ENCODE measurements around the gene CAPN12.

DNA sequence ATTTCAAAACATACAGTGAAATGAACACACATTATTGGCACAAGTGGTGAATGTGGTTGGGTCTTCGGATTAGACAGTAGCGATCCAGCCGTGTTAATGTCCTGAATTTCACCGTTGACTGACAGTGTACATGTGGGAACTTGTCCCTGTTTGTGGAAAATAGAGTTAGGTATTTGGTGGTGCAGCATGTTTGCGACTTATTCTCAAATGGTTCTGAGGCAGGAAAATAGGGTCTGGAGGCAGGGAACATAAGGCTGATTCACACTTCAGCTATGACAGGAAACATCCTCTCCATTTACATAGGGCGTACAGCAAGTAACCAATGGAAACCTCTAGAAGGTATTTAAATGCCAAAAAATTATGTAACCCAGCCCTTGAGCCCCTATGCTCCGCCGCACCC, 48.9 kb upstream of the CAPN12 start:
- TF ChIP-seq, protein P1, sequence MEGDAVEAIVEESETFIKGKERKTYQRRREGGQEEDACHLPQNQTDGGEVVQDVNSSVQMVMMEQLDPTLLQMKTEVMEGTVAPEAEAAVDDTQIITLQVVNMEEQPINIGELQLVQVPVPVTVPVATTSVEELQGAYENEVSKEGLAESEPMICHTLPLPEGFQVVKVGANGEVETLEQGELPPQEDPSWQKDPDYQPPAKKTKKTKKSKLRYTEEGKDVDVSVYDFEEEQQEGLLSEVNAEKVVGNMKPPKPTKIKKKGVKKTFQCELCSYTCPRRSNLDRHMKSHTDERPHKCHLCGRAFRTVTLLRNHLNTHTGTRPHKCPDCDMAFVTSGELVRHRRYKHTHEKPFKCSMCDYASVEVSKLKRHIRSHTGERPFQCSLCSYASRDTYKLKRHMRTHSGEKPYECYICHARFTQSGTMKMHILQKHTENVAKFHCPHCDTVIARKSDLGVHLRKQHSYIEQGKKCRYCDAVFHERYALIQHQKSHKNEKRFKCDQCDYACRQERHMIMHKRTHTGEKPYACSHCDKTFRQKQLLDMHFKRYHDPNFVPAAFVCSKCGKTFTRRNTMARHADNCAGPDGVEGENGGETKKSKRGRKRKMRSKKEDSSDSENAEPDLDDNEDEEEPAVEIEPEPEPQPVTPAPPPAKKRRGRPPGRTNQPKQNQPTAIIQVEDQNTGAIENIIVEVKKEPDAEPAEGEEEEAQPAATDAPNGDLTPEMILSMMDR (IDR thresholded peaks at IDR 0.05; ENCODE audit: low read depth, low read length, missing input control) = no peak
- TF ChIP-seq SP1 (IDR thresholded peaks at IDR 0.05) = no peak
- TF ChIP-seq FOXA1 (IDR thresholded peaks at IDR 0.05) = no peak
- TF ChIP-seq, protein P2, sequence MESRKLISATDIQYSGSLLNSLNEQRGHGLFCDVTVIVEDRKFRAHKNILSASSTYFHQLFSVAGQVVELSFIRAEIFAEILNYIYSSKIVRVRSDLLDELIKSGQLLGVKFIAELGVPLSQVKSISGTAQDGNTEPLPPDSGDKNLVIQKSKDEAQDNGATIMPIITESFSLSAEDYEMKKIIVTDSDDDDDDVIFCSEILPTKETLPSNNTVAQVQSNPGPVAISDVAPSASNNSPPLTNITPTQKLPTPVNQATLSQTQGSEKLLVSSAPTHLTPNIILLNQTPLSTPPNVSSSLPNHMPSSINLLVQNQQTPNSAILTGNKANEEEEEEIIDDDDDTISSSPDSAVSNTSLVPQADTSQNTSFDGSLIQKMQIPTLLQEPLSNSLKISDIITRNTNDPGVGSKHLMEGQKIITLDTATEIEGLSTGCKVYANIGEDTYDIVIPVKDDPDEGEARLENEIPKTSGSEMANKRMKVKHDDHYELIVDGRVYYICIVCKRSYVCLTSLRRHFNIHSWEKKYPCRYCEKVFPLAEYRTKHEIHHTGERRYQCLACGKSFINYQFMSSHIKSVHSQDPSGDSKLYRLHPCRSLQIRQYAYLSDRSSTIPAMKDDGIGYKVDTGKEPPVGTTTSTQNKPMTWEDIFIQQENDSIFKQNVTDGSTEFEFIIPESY (IDR thresholded peaks at IDR 0.05) = no peak
- no peak for TF ChIP-seq EGR1 (IDR thresholded peaks at IDR 0.05; ENCODE audit: low read depth in 2 of 2)
- no peak for TF ChIP-seq REST (IDR thresholded peaks at IDR 0.05)
- no peak for TF ChIP-seq JUND (IDR thresholded peaks at IDR 0.05)
- TF ChIP-seq RAD21 (IDR thresholded peaks at IDR 0.05) = no peak
- no peak for TF ChIP-seq TAF1 (conservative IDR thresholded peaks at IDR 0.05)
- no peak for TF ChIP-seq RXRA (IDR thresholded peaks at IDR 0.05)
- TF ChIP-seq YY1 (IDR thresholded peaks at IDR 0.05) = no peak
- TF ChIP-seq, protein P3, sequence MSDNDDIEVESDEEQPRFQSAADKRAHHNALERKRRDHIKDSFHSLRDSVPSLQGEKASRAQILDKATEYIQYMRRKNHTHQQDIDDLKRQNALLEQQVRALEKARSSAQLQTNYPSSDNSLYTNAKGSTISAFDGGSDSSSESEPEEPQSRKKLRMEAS (IDR thresholded peaks at IDR 0.05) = no peak
